Upper lobe of left lung (tissue), 6 donors: ENCODE data around the gene RMRP. TPM values are rescaled to one million over a fixed set of nuclear protein-coding genes. Genes with fewer than 3 reads are reported as not detected.

Experiments
- ATAC-seq, 2 donors: fragments of 200-7000 bp; cut with Tn5 transposase; one replicate each; pipeline ENCODE4 v1.9.1; 2022; ENCODE audit warnings: mild to moderate bottlenecking in 2 of 2, moderate library complexity in 2 of 2; ENCODE audit not compliant: low FRiP score in 2 of 2
- DNase-seq, 2 donors: peaks; one replicate each; pipeline ENCODE4 v3.0.0-alpha.2; 2019 to 2020
- H3K27ac ChIP-seq, 4 donors: fragments of 200-600 bp; sonication (generic); one replicate each; pipeline ENCODE4 v1.5.1; 2016 to 2019
- H3K27me3 ChIP-seq, 4 donors: fragments of 200-600 bp; sonication (generic); one replicate each; pipeline ENCODE4 v1.5.1; 2017 to 2019
- H3K36me3 ChIP-seq, 4 donors: fragments of 200-600 bp; sonication (generic); one replicate each; pipeline ENCODE4 v1.5.1; 2016 to 2019
- H3K4me1 ChIP-seq, 4 donors: fragments of 200-600 bp; sonication (generic); one replicate each; pipeline ENCODE4 v1.5.1; 2018 to 2019
- H3K4me3 ChIP-seq, 4 donors: fragments of 200-600 bp; sonication (generic); one replicate each; pipeline ENCODE4 v1.5.1; 2017 to 2019; ENCODE audit warnings: mild to moderate bottlenecking in 2 of 4, moderate library complexity in 1 of 4
- H3K9me3 ChIP-seq, 4 donors: fragments of 200-600 bp; sonication (generic); one replicate each; pipeline ENCODE4 v1.5.1; 2018 to 2019
- EP300 ChIP-seq, 4 donors: sonication (generic); formaldehyde crosslinking; IDR thresholded peaks; one replicate each; pipeline ENCODE4 v1.5.1; 2017; ENCODE audit warnings: antibody characterized with exemption in 4 of 4, control low read depth in 2 of 4
- POLR2A ChIP-seq, 4 donors: fragments of 450-650 bp; IDR thresholded peaks; one replicate each; pipeline ENCODE4 v1.5.1; 2016 to 2017; ENCODE audit warnings: antibody characterized with exemption in 4 of 4, mild to moderate bottlenecking in 2 of 4
- POLR2AphosphoS5 ChIP-seq, 2 donors: sonication (generic); formaldehyde crosslinking; IDR thresholded peaks; one replicate each; pipeline ENCODE4 v1.5.1; 2017; ENCODE audit warnings: antibody characterized with exemption in 2 of 2
- WGBS, 2 donors: methylation state at CpG; one replicate each; pipeline ENCODE4 v1.1.5; 2017 to 2018; 5-methylcytosine and 5-hydroxymethylcytosine counted together
- total RNA-seq, 6 donors: library from RNA; depleted of rRNA in 4 of 6; stranded (reverse); fragments of >200 nt in 4 of 6; gene quantifications; one replicate each; pipeline versions ENCODE4 v1.1.0 to v1.2.1, GENCODE V29; 2016 to 2021
- TF ChIP-seq, protein P1 (sequence below), 6 experiments: fragments of 450-650 bp in 4 of 6; fragments of 200-600 bp in 2 of 6; sonication (generic) in 2 of 6; IDR thresholded peaks; one replicate each; pipeline ENCODE4 v1.5.1; 2016 to 2019; ENCODE audit warnings: antibody characterized with exemption in 6 of 6
- donor health status: DM: no; HTN: no; CAD: no; lungs with moderate emphysema.
- donor health status: DM: no; HTN: yes; CAD: no; lungs with severe emphysema.

Gene RMRP
- total RNA-seq, 6 donors from 2014 or later = 886 to 22,003 (median 3,451) TPM

DNA sequence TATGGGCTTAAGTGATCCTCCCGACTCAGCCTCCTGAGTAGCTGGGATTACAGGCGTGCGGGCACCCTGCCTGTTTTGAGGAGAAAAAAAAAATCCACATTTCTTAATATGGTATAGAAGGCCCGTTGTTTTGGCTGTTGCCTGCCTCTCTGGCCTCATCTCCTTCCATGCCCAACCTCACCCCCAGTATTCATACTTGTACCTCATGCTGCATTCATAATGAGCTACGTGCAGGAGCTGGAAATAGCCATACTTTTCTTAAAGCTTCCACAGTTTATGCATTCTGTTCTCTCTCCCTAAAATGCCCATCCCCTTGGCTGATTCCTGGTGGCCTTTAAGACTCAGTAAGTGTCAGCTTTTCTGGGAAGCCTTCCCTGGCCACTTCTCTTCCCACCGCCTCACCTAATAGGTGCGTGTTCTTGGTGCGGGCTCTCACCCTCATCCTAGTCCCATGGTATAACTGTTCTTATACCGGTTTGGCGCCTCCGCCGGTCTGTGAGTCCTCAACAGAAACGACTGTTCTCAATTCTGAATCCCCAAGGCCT, 34.0 kb upstream of the RMRP start:
- H3K4me1 ChIP-seq = peaks cover 3 to 38% (median 24%) of the 10 kb centered on the region in 4 donors
- no peaks in the 10 kb centered on the region for H3K27me3 ChIP-seq
- TF ChIP-seq EP300 (IDR thresholded peaks at IDR 0.05) (no peak), POLR2A (IDR thresholded peaks at IDR 0.05) (no peak), POLR2AphosphoS5 (IDR thresholded peaks at IDR 0.05) (no peak)
- TF ChIP-seq, protein P1, sequence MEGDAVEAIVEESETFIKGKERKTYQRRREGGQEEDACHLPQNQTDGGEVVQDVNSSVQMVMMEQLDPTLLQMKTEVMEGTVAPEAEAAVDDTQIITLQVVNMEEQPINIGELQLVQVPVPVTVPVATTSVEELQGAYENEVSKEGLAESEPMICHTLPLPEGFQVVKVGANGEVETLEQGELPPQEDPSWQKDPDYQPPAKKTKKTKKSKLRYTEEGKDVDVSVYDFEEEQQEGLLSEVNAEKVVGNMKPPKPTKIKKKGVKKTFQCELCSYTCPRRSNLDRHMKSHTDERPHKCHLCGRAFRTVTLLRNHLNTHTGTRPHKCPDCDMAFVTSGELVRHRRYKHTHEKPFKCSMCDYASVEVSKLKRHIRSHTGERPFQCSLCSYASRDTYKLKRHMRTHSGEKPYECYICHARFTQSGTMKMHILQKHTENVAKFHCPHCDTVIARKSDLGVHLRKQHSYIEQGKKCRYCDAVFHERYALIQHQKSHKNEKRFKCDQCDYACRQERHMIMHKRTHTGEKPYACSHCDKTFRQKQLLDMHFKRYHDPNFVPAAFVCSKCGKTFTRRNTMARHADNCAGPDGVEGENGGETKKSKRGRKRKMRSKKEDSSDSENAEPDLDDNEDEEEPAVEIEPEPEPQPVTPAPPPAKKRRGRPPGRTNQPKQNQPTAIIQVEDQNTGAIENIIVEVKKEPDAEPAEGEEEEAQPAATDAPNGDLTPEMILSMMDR (IDR thresholded peaks at IDR 0.05) = no peak
- no peaks in the 10 kb centered on the region for H3K9me3 ChIP-seq
- H3K36me3 ChIP-seq = peaks cover 0 to 14% (median 8%) of the 10 kb centered on the region in 4 donors
- ATAC-seq = no peak
- DNase-seq = no peak
- WGBS, 2 donors = 81 to 84% methylated on average over 13 of the region's 13 CpGs
- H3K27ac ChIP-seq = peak overlapping the region; percentile 77 to 93 (median 89)
- no peak overlapping the region for H3K4me3 ChIP-seq

DNA sequence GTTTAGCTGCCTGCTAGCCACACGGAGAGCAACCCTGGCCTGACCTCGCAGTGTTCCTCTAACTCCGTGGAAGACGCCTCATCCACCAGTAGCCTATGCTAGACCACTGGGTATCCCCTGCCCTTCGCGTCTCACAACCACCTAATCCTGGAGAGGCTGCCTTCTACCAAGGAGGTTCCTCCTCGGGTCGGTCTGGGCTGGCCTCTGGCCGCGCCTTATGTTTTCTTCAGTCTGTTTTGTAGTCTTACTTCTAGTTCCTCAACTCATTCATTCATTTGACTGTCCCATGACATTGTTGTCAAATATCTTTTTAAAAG, 33.5 kb upstream of the RMRP start:
- Histone ChIP-seq H3K9me3 (no peaks in the 10 kb centered on the region), H3K27ac (peak overlapping the region; percentile 77 to 93 (median 89)), H3K4me1 (peaks cover 3 to 33% (median 18%) of the 10 kb centered on the region in 4 donors), H3K4me3 (peak overlapping the region; percentile 64 to 79 (median 74)), H3K36me3 (peaks cover 0 to 11% (median 5%) of the 10 kb centered on the region in 4 donors), H3K27me3 (no peaks in the 10 kb centered on the region)
- WGBS, 2 donors = 17 to 19% methylated on average over 10 of the region's 10 CpGs
- ATAC-seq (peak; percentile 22 to 60), DNase-seq (no peak)
- TF ChIP-seq POLR2A (IDR thresholded peaks at IDR 0.05) (no peak), EP300 (IDR thresholded peaks at IDR 0.05) (no peak), POLR2AphosphoS5 (IDR thresholded peaks at IDR 0.05) (no peak)
- TF ChIP-seq, protein P1 (IDR thresholded peaks at IDR 0.05) = no peak

DNA sequence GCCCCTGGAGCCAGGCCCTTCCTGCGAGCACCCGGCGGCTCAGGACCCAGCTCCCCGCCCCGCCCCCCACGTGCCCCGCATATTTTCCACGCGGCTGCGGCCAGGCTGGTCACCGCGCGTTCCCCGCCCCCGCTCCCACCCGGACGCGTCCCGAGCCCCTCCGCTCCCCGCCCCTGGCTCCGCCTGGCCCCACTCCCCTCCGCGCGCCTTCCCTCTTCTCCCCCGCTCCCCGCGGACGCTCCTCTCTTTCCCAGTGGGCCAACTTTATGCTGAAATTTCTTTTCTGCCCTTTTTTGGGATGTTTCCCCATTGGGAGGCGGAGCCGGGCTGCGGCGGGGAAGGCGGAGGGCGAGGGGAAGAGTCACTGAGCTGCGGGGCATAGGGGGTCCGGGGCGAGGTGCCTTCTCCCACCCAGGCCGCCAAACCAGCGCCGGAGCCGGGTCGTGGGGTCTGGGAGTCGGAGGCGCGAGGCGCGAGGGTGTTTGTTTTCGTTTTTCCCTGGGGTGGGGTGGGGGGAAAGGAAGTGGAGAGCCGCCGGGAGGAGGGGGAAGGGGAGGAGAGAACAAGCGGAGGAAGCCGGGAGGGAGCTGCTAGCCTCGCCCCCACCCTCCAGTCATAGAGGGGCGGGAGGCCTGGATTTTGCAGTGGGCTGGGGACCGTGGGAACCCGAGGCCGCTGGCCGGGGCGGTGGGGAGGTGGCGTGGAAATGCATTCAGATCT, 33.0 kb upstream of the RMRP start:
- TF ChIP-seq EP300 (IDR thresholded peaks at IDR 0.05) (no peak), POLR2A (IDR thresholded peaks at IDR 0.05) (peak in 1 of 4 donors; percentile 58), POLR2AphosphoS5 (IDR thresholded peaks at IDR 0.05) (peak; percentile 31 to 52)
- ATAC-seq = peak; percentile 84
- Histone ChIP-seq H3K9me3 (no peaks in the 10 kb centered on the region), H3K27me3 (no peaks in the 10 kb centered on the region), H3K4me1 (peaks cover 3 to 31% (median 14%) of the 10 kb centered on the region in 4 donors), H3K36me3 (peaks cover 0 to 6% (median 2%) of the 10 kb centered on the region in 4 donors), H3K27ac (peak overlapping the region; percentile 77 to 93 (median 89)), H3K4me3 (peak overlapping the region; percentile 64 to 79 (median 74))
- DNase-seq = peak; percentile 67 to 94
- WGBS, 2 donors = 0% methylated on average over 22 to 32 of the region's 61 CpGs

DNA sequence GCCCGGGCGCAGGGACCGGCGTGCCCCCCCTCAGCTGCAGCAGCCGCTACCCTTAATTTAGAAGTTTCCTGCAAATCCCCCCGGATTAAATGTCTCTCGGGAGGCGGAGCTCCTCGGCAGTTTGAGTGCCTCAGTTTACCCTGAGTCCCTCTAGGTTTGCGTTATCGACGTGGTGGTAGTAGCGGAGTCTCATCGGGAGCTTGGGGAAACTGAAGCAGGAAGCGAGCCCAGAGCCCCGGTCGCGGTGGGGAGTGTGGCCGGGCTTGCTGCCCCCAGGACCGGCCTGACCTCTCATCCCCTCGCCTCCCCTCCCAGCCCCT, 32.4 kb upstream of the RMRP start:
- TF ChIP-seq POLR2AphosphoS5 (IDR thresholded peaks at IDR 0.05) (no peak), POLR2A (IDR thresholded peaks at IDR 0.05) (no peak), EP300 (IDR thresholded peaks at IDR 0.05) (no peak)
- TF ChIP-seq, protein P1 (IDR thresholded peaks at IDR 0.05) = no peak
- peaks cover 3 to 29% (median 14%) of the 10 kb centered on the region in 4 donors for H3K4me1 ChIP-seq
- H3K27me3 ChIP-seq = no peaks in the 10 kb centered on the region
- H3K36me3 ChIP-seq = peaks cover 0 to 7% (median 2%) of the 10 kb centered on the region in 4 donors
- no peak for DNase-seq
- H3K9me3 ChIP-seq = no peaks in the 10 kb centered on the region
- peak overlapping the region; percentile 77 to 93 (median 89) for H3K27ac ChIP-seq
- 5% methylated on average over 18 of the region's 21 CpGs; no CpG with 5 or more reads in 1 of the 2 donors for WGBS, 2 donors
- ATAC-seq = no peak
- peak overlapping the region; percentile 64 to 79 (median 74) for H3K4me3 ChIP-seq

DNA sequence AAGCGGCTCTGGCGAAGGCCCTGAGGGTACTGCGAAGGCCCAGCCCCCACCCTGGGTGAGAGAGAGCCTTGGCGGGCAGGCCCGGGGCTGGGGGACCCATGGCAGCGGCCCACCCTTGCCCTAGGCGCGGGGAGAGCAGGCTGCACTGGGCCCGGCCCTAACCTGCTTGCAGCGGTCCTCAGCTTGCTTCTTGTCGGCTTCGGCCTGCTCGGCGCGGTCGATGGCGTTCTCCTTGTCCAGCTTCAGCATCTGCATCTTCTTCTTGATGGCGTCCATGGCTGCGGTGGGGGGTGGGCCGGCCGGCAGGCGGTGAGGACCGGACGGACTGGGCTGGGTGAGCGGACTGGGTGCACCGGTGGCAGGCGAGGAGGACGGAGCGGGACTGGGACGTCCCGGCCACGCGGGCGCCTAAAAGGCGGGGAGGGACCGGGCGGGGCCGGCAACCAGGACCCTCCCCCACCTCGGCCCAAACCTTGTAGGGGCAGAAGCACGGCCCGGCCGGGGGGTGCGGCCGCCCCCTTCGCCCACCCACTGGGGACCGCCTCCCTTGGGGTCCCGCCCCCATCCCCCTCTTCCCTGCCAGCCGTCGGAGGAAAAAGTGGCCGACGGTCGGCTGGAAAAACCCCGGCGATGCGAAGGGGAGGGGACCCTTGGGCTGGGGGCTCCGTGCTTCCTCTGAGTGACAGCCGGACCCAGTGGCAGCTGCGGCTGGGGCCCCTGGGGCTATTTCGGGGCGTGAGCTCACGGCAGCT, 31.9 kb upstream of the RMRP start, which contains the start of gene TPM2:
TSS of gene TPM2 (minus strand) at position 384 of the 752 bp plus-strand sequence. CDS start at position 276, 108 bp downstream.
- peaks cover 0 to 12% (median 8%) of the 10 kb centered on the region in 4 donors for H3K36me3 ChIP-seq
- no peaks in the 10 kb centered on the region for H3K27me3 ChIP-seq
- ATAC-seq (peak; percentile 51 to 64), DNase-seq (peak in 1 of 2 donors; percentile 91)
- H3K4me1 ChIP-seq = peaks cover 3 to 24% (median 14%) of the 10 kb centered on the region in 4 donors
- H3K4me3 ChIP-seq = peak within 1 kb of the TSS; percentile 64 to 79 (median 74)
- 42 to 44% methylated on average over 6 to 45 of the region's 61 CpGs for WGBS, 2 donors
- peak within 1 kb of the TSS; percentile 77 to 93 (median 89) for H3K27ac ChIP-seq
- no peaks in the 10 kb centered on the region for H3K9me3 ChIP-seq
- peak; percentile 50 to 71 for TF ChIP-seq POLR2AphosphoS5 (IDR thresholded peaks at IDR 0.05)
- TF ChIP-seq POLR2A (IDR thresholded peaks at IDR 0.05) = peak in 3 of 4 donors; percentile 21 to 52 (median 43)
- no peak for TF ChIP-seq EP300 (IDR thresholded peaks at IDR 0.05)
- TF ChIP-seq, protein P1 (IDR thresholded peaks at IDR 0.05) = no peak
